Cardiac atrium fibroblast (primary cell): ENCODE results near the gene HMCN1. TPM values are rescaled to one million over a fixed set of nuclear protein-coding genes. Genes with fewer than 3 reads are reported as not detected.

Experiments
- total RNA-seq: library from RNA; depleted of rRNA; stranded (reverse); fragments of >200 nt; gene quantifications from 2 replicates; pipeline ENCODE4 v1.2.3, GENCODE V29; 2015

HMCN1 gene
- 42.8 and 44.2 TPM in 2 replicates for total RNA-seq

GRCh38 chr1:185733818-185734735, at the start of gene HMCN1:
TSS of gene HMCN1 (plus strand) at chr1:185734391. CDS start at chr1:185734780, 389 bp downstream.

